ENCODE results near the gene TH.

TH gene

GRCh38 chr11:2171591-2172003 lies at the start of gene TH:
TH (minus strand) TSS chr11:2171815; CDS start chr11:2171786, 29 bp downstream.
- H3K4me3 Mint-ChIP-seq, result no peak within 1 kb of the TSS
- no peaks in the 10 kb centered on the region for H3K9me3 Mint-ChIP-seq
- no peaks in the 10 kb centered on the region for H3K36me3 Mint-ChIP-seq (ENCODE audit: low read depth)
- H3K4me1 Mint-ChIP-seq (ENCODE audit: low read depth), result no peaks in the 10 kb centered on the region
- H3K27ac Mint-ChIP-seq, result no peak within 1 kb of the TSS
- no peak for DNase-seq
- H3K27me3 Mint-ChIP-seq, result no peaks in the 10 kb centered on the region

- H3K27ac Mint-ChIP-seq, result no peak overlapping the region
These were observed 49.4 kb upstream of the TH start for GRCh38 chr11:2221024-2221423.

GRCh38 chr11:2220173-2220771 lies 48.7 kb upstream of the TH start:
- peaks cover 6% of the 10 kb centered on the region for H3K27me3 Mint-ChIP-seq
- H3K4me3 Mint-ChIP-seq, result no peak overlapping the region
- no peak overlapping the region for H3K27ac Mint-ChIP-seq
- no peaks in the 10 kb centered on the region for H3K4me1 Mint-ChIP-seq (ENCODE audit: low read depth)
- H3K36me3 Mint-ChIP-seq (ENCODE audit: low read depth), result no peaks in the 10 kb centered on the region
- H3K9me3 Mint-ChIP-seq, result peaks cover 15% of the 10 kb centered on the region
- no peak for DNase-seq

More at GRCh38 chr11:2221024-2221423, 49.4 kb upstream of the TH start:
- DNase-seq, result no peak
- H3K27me3 Mint-ChIP-seq, result peaks cover 6% of the 10 kb centered on the region
- H3K4me1 Mint-ChIP-seq (ENCODE audit: low read depth), result no peaks in the 10 kb centered on the region
- H3K36me3 Mint-ChIP-seq (ENCODE audit: low read depth), result no peaks in the 10 kb centered on the region
- H3K4me3 Mint-ChIP-seq, result no peak overlapping the region
- peaks cover 16% of the 10 kb centered on the region for H3K9me3 Mint-ChIP-seq

GRCh38 chr11:2219318-2220017 lies 47.9 kb upstream of the TH start:
- Mint-ChIP-seq H3K4me3 (no peak overlapping the region), H3K9me3 (peaks cover 13% of the 10 kb centered on the region), H3K27ac (no peak overlapping the region), H3K4me1 (ENCODE audit: low read depth) (peaks cover under 1% of the 10 kb centered on the region), H3K27me3 (peaks cover 6% of the 10 kb centered on the region), H3K36me3 (ENCODE audit: low read depth) (no peaks in the 10 kb centered on the region)
- no peak for DNase-seq

- H3K4me3 Mint-ChIP-seq, result no peak overlapping the region
- DNase-seq, result no peak
- H3K36me3 Mint-ChIP-seq (ENCODE audit: low read depth), result no peaks in the 10 kb centered on the region
- peaks cover 3% of the 10 kb centered on the region for H3K9me3 Mint-ChIP-seq
- peaks cover 4% of the 10 kb centered on the region for H3K27me3 Mint-ChIP-seq
- H3K4me1 Mint-ChIP-seq (ENCODE audit: low read depth), result peaks cover 14% of the 10 kb centered on the region
- no peak overlapping the region for H3K27ac Mint-ChIP-seq
These were observed 46.5 kb upstream of the TH start for GRCh38 chr11:2218031-2218633.

- Mint-ChIP-seq H3K4me1 (ENCODE audit: low read depth) (peaks cover 15% of the 10 kb centered on the region), H3K27me3 (no peaks in the 10 kb centered on the region), H3K9me3 (no peaks in the 10 kb centered on the region), H3K36me3 (ENCODE audit: low read depth) (no peaks in the 10 kb centered on the region), H3K27ac (no peak overlapping the region), H3K4me3 (no peak overlapping the region)
- DNase-seq, result no peak
These were observed 45.8 kb upstream of the TH start for GRCh38 chr11:2217211-2218030.

- peaks cover 17% of the 10 kb centered on the region for H3K4me1 Mint-ChIP-seq (ENCODE audit: low read depth)
- no peak for DNase-seq
- H3K4me3 Mint-ChIP-seq, result no peak overlapping the region
- H3K36me3 Mint-ChIP-seq (ENCODE audit: low read depth), result no peaks in the 10 kb centered on the region
- H3K27ac Mint-ChIP-seq, result no peak overlapping the region
- no peaks in the 10 kb centered on the region for H3K27me3 Mint-ChIP-seq
- no peaks in the 10 kb centered on the region for H3K9me3 Mint-ChIP-seq
These were observed 44.9 kb upstream of the TH start for GRCh38 chr11:2216400-2217064.

- no peaks in the 10 kb centered on the region for H3K36me3 Mint-ChIP-seq (ENCODE audit: low read depth)
- H3K9me3 Mint-ChIP-seq, result no peaks in the 10 kb centered on the region
- H3K27me3 Mint-ChIP-seq, result no peaks in the 10 kb centered on the region
- no peak overlapping the region for H3K27ac Mint-ChIP-seq
- no peak overlapping the region for H3K4me3 Mint-ChIP-seq
- peaks cover 17% of the 10 kb centered on the region for H3K4me1 Mint-ChIP-seq (ENCODE audit: low read depth)
- no peak for DNase-seq
These were observed 44.2 kb upstream of the TH start for GRCh38 chr11:2215561-2216399.

GRCh38 chr11:2215230-2215560 lies 43.6 kb upstream of the TH start:
- Mint-ChIP-seq H3K4me1 (ENCODE audit: low read depth) (peaks cover 17% of the 10 kb centered on the region), H3K27ac (no peak overlapping the region)

GRCh38 chr11:2214527-2215229 lies 43.1 kb upstream of the TH start:
- Mint-ChIP-seq H3K27ac (peak overlapping the region; percentile 63), H3K9me3 (no peaks in the 10 kb centered on the region), H3K27me3 (no peaks in the 10 kb centered on the region), H3K4me3 (no peak overlapping the region), H3K36me3 (ENCODE audit: low read depth) (no peaks in the 10 kb centered on the region), H3K4me1 (ENCODE audit: low read depth) (peaks cover 17% of the 10 kb centered on the region)
- no peak for DNase-seq

More at GRCh38 chr11:2215230-2215560, 43.6 kb upstream of the TH start:
- Mint-ChIP-seq H3K9me3 (no peaks in the 10 kb centered on the region), H3K4me3 (no peak overlapping the region), H3K36me3 (ENCODE audit: low read depth) (no peaks in the 10 kb centered on the region), H3K27me3 (no peaks in the 10 kb centered on the region)
- no peak for DNase-seq

GRCh38 chr11:2213890-2214526 lies 42.4 kb upstream of the TH start:
- peak; percentile 33 for DNase-seq
- peak overlapping the region; percentile 6 for H3K4me3 Mint-ChIP-seq
- peak overlapping the region; percentile 63 for H3K27ac Mint-ChIP-seq
- peaks cover 17% of the 10 kb centered on the region for H3K4me1 Mint-ChIP-seq (ENCODE audit: low read depth)
- no peaks in the 10 kb centered on the region for H3K27me3 Mint-ChIP-seq
- H3K36me3 Mint-ChIP-seq (ENCODE audit: low read depth), result no peaks in the 10 kb centered on the region
- no peaks in the 10 kb centered on the region for H3K9me3 Mint-ChIP-seq

GRCh38 chr11:2213384-2213842 lies 41.8 kb upstream of the TH start:
- peak overlapping the region; percentile 52 for H3K4me3 Mint-ChIP-seq
- peak overlapping the region; percentile 63 for H3K27ac Mint-ChIP-seq
- peaks cover 17% of the 10 kb centered on the region for H3K4me1 Mint-ChIP-seq (ENCODE audit: low read depth)
- no peaks in the 10 kb centered on the region for H3K36me3 Mint-ChIP-seq (ENCODE audit: low read depth)
- DNase-seq, result peak; percentile 61
- no peaks in the 10 kb centered on the region for H3K9me3 Mint-ChIP-seq
- no peaks in the 10 kb centered on the region for H3K27me3 Mint-ChIP-seq
